Suppressor macrophage (primary cell): ENCODE measurements around the gene RPAP2.
"Not testable (repeated sequence)": the region's sequence is repeated elsewhere in the genome, so short reads cannot be mapped to it uniquely, and the experiment has no call there.

Experiments
- DNase-seq, 4 experiments: peaks; one replicate each; pipeline ENCODE4 v3.0.0-alpha.2; 2020 to 2022
- total RNA-seq, 17 experiments: gene quantifications; one replicate each; lab custom pipeline; 2026; ENCODE audit warnings: mixed read lengths in 6 of 17, inconsistent platforms in 3 of 17; lab: John Stamatoyannopoulos, UW

Gene RPAP2
- total RNA-seq: 5.7 to 26.4 (median 15.5) reads per million in 17 experiments

DNA sequence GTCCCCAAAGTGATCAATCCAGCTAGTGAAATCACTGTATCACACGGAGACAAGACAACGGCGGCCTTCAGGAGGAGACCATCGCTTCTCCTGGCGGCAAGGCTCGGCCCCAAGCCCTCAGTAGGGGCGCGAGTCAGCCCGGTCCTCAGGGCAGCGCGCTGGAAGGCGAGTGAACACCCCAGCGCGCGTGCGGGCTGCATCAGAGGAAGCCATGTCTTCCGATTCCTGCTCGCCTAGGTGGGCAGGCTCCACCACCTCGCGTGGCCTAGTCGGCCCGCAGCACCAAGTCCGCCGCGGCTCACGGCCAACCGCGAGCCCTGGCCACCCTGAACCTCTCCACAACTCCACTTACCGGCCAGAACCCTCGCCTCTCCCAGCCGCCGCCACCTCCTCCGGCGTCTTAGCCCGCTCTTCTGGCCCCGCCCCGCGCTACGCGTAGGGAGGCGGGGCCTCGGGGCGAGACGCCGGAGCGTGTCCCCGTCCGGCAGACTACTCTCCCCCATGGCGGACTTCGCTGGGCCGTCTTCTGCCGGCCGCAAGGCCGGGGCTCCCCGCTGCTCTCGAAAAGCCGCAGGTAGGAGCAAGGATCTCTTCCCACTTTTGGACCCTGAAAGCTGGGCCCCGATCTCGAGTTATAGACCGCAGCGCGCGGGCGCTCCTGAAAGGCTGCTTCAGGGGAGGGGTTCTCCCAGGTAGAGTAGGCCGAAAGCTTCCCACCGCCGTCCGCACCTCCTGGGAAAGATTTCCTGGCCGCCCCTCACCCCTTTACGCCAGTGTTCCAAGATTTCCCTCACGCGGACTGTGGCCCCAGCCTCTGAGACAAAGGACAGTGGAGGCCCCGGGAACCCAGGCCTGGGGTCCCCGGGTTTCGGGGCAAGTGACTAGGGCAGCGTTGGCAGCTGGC is at the start of gene RPAP2, which contains the start of gene GLMN:
RPAP2 (plus strand) TSS at position 487 of the 904 bp plus-strand sequence; CDS start at position 502, 15 bp downstream.
GLMN (minus strand) TSS at position 415 of the 904 bp plus-strand sequence. CDS start 988 bp downstream, outside the sequence.
- DNase-seq: peak; percentile 90 to 95 (median 94)

DNA sequence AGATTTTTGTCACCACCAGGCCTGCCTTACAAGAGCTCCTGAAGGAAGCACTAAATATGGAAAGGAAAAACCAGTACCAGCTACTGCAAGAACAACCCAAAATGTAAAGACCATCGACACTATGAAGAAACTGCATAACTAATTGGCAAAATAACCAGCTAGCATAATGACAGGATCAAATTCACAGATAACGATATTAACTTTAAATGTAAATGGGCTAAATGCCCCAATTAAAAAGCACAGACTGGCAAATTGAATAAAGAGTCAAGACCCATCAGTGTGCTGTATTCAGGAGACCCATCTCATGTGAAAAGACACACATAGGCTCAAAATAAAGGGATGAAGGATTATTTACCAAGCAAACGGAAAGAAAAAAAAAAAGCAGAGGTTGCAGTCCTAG is 44.1 kb upstream of the RPAP2 start:
- not testable (repeated sequence) for DNase-seq

- DNase-seq: no peak
Measured at GRCh38 chr1:92259350-92259749, 39.5 kb upstream of the RPAP2 start.

DNA sequence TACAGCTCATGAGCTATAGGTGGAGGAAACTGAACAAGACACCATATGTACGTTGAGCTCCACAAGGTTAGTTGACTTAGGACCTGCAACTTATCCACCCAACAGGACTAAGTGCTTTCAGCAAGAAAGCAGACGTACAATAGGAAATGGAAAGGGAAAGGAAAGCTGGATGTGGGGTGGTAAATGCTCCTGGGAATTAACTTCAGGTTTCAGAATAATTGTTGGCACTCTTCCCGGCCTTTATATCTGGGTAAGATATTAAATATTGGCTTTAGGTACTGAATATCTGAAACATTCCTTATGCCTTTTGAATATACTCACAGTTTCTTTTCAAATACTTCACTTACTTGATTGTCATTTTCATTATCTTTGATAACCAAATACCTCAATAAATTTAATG is 36.3 kb upstream of the RPAP2 start:
- no peak for DNase-seq

DNA sequence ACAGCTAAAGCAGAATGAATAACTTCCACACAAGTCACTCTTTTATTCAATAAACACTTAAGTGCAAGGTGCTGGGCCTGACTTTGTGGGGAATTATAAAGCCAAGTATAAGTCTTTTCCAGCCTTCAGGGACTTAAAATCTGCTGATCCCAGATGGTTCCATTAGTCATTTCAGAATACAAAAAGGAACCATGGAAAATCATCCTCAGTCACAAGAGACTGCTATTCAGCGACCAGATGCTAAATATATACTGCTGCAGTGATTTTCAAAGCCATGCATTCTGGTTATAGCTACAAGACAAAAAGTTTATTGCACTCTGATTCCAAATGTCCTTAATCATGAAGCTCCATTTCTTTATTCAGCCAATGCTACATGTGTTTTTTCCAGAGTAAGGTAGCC is 25.8 kb upstream of the RPAP2 start:
- no peak for DNase-seq

DNA sequence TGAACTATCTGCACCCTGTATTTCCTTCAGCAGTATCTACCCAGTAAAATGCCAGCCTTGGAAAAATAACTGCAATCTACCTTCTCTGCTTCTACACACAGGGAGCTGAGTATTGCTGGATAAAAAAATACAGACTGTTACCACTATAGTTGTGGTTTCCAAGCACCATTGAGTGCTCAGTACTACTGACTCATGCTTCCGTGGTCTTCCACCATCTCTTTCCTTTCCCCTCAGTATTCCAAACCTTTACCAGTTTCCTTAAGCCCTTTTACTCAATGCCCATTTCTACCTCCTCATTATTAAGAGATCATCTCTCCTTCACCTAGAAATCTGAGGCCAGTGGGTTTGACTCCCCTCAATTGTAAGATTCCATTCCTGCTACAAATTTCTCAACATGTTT is 23.9 kb upstream of the RPAP2 start:
- DNase-seq: no peak

GRCh38 chr1:92276082-92276481 is 22.8 kb upstream of the RPAP2 start:
- no peak for DNase-seq

- DNase-seq: no peak
Measured at GRCh38 chr1:92277105-92277723, 21.6 kb upstream of the RPAP2 start.

DNA sequence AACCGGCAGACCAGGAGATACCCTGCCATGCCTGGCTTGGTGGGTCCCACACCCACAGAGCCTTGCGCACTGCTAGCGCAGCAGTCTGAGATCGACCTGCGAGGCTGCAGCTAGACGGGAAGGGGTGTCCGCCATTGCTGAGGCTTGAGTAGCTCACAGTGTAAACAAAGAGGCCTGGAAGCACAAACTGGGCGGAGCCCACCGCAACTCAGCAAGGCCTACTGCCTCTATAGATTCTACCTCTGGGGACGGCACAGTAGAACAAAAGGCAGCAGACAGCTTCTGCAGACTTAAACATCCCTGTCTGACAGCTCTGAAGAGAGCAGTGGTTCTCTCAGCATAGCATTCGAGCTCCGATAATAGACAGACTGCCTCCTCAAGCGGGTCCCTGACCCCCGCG is 19.1 kb upstream of the RPAP2 start:
- not testable (repeated sequence) for DNase-seq

DNA sequence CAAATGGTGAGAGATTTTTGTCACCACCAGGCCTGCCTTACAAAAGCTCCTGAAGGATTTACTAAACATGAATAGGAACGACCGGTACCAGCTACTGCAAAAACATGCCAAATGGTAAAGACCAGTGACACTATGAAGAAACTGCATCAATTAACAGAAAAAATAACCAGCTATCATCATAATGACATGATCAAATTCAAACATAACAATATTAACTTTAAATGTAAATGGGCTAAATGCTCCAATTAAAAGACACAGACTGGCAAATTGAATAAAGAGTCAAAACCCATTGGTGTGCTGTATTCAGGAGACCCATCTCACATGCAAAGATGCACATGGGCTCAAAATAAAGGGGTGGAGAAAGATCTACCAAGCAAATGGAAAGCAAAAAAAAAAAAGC is 17.4 kb upstream of the RPAP2 start:
- DNase-seq: not testable (repeated sequence)

DNA sequence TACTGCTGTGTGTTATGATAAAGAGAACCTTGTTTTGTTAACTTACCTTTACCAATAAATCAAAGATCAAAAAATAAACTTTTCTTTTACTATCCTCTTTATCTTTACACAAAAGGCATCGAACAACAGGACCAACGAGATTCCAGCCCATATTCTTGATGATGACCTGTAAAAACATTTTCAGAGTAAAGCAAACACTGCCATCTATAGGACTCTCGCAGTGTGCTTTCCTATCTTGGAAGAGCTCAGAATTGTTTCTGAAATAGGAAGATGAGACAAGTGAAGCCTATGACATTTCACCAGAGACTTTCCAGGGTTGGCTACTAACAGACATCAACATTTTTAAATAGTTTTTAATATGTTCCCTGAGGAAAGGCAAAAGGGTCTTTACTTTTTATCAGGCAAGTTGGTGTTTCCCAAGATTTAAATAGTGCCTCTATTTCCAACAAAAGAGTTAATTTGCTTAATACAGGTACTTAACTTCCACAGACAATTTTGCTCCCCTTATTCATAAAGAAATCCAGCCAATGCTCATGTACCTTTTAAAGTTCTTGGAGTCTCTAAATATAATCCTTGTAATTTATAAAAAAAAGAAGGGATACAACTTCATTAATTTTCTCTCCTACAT is 7.4 kb upstream of the RPAP2 start:
- DNase-seq: peak; percentile 47 to 65 (median 62)

GRCh38 chr1:92298213-92298572 is 666 bp upstream of the RPAP2 start:
- peak in 1 of 4 experiments; percentile 10 for DNase-seq

DNA sequence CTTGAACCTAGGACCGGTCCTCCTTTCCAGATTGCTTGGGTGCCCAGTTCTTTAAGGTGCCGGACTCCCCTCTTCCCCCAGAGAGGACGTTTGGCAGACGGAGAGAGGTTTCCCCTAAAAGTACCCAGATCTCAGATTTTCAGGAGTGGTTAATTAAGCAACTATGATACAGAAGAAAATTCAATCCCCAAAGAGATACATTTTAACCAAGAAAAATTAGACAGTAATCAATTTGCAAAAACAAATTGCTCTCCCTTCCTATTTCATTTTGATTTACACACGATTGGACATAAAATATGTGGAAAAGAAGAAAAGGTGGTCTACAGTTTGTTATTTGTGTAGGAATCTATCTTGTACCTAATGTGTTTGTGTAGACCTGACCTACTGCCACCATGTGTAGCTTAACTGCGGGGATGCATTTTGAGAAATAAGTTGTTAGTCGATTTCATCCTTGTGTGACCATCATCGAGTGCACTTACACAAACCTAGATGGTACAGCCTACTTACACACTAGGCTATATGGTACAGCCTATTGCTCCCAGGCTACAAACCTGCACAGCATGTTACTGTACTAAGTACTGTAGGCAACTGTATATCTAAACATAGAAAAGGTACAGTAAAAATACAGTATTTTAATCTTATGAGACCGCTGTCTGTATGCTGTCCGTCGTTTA is 755 bp downstream of the RPAP2 start:
- DNase-seq: peak in 2 of 4 experiments; percentile 4 to 9

DNA sequence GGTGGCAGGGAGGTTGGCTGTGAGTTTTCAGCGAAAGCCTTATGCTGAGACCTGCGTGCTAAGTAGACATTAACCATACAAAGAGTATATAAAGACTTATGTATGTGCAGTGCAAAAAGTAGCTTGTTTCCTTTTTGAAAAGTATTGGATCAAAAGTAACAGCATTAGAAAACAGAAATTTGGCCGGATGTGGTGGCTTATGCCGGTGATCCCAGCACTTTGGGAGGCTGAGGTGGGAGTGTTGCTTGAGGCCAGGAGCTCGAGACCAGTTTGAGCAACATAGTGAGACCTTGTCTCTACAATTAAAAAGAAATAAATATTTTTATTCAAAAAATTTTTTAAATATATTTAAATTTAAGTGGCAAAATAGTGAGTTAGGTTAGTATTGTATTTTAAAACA is 2.2 kb downstream of the RPAP2 start:
- DNase-seq: no peak

DNA sequence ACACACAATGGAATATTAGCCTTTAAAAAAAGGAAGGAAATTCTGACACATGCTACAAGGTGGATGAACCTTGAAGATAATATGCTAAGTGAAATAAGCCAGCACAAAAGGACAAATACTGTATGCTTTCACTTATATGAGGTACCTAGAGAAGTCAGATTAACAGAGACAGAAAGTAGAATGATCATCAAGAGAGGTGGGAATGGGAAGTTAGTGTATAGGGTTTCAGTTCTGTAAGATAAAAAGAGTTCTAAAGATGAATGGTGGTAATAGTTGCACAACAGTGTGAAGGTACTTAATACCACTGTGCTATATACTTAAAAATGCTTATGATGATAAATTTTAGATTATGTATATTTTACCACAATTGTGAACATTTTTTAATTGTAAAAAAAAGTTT is 7.2 kb downstream of the RPAP2 start:
- no peak for DNase-seq

DNA sequence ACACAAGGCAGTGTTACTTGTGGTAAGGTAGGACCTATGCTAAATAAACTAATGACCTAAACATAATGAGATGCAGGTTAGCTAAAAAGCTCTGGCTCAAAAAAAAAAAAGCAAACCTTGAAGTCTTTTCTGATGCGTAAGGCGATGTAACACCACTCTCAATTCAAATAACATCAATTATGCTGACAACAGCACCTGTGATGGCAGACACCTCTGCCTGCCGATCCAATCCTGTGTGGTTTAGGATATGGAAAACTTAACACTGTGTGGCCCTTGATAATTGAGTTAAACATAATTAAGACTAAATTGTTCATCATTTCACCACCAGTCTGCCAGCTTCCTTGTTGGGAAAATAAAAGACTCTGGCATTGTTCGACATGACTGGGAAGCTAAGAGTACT is 9.1 kb downstream of the RPAP2 start:
- DNase-seq: no peak

DNA sequence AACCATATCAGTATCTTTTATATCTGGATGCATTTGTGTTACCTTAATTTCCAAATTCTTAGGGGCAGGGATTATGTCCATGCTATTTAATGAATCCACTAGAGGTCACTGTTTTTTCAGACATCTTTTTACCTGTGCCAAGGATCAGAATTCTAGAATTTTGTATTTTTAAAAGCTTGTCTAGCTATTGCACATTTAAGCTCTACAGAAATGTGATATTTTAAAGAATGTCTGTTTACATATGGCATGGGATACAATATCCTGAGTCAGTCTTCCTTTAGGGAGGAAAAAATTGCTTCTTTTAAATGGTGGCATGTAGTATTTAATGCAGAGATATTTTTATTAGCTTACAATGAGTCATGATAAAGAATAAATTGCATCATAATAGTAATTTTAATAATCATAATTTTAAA is 11.3 kb downstream of the RPAP2 start:
- DNase-seq: peak in 2 of 4 experiments; percentile 57 to 72

GRCh38 chr1:92314024-92314423 is 15.2 kb downstream of the RPAP2 start:
- no peak for DNase-seq

- DNase-seq: no peak
Measured at GRCh38 chr1:92315766-92316599, 17.1 kb downstream of the RPAP2 start.

DNA sequence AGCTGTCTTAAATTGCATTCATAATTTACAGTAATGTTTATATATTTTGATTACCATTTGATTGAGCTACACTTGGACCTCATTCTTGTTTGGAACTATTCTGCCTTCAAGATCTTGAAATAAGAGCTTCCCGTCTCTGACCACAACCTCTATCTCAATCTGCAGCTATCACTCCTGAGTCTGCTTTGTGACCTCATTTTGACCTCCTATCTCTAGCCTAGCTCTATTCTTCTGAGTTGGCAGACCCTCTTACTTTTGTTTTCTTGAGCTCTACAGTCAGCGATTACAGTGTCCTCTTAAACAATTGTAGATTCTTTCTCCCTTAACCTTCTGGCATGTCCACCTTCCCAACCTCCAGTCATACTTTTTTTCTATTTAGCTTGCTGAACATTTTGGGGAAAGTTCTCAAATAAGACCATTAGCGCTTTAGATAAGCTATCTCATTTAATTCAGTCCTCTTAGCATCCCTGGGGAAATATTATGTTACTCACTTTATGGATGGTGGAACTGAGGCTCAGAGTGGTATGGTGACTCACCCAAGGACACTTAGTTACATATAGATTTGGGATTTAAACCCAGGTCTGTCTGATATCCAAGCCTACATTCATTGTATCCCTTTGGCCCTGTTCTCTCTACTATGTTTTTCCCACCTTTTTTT is 19.1 kb downstream of the RPAP2 start:
- DNase-seq: no peak
